Measurements from ENCODE around the gene SPOCK2. TPM values are rescaled to one million over a fixed set of nuclear protein-coding genes. Genes with fewer than 3 reads are reported as not detected.

The SPOCK2 gene
- polyA plus RNA-seq, 1 experiment = 0.02 TPM

- no peak overlapping the region for H3K4me3 ChIP-seq (ENCODE audit: low read depth, low read length)
- ChIA-PET POLR2A (no interaction called here), CTCF (no interaction called here)
- DNase-seq (ENCODE audit: low read depth, low spot score) = no peak
- H3K27me3 ChIP-seq (ENCODE audit: control insufficient read depth, insufficient read depth, low read length) = peaks cover 18% of the 10 kb centered on the region
- peaks cover 7% of the 10 kb centered on the region; the same call in 1 of the 2 replicates for H3K9me3 ChIP-seq (ENCODE audit: control insufficient read depth, insufficient read depth, low read length)
- no peak overlapping the region for H3K27ac ChIP-seq (ENCODE audit: low read depth, low read length)
- TF ChIP-seq CTCF (IDR thresholded peaks at IDR 0.05; ENCODE audit: low read depth, low read length) = no peak
Observed at GRCh38 chr10:72027498-72027897, 60.9 kb downstream of the SPOCK2 start.

- POLR2A ChIA-PET = interaction anchor here (1.5 kb wide), 1 partner anchor 130 kb away, joined by 3 read pairs; no protein-coding TSS in a partner anchor
- H3K4me3 ChIP-seq (ENCODE audit: low read depth, low read length) = no peak overlapping the region
- DNase-seq (ENCODE audit: low read depth, low spot score) = no peak
- no peak for TF ChIP-seq CTCF (IDR thresholded peaks at IDR 0.05; ENCODE audit: low read depth, low read length)
- H3K9me3 ChIP-seq (ENCODE audit: control insufficient read depth, insufficient read depth, low read length) = peaks cover 7% of the 10 kb centered on the region; the same call in 1 of the 2 replicates
- CTCF ChIA-PET = interaction anchor here (1.1 to 2.2 kb wide), 3 partner anchors 22 to 130 kb away, joined by 3 to 7 read pairs (median 5); no protein-coding TSS in a partner anchor
- H3K27me3 ChIP-seq (ENCODE audit: control insufficient read depth, insufficient read depth, low read length) = peaks cover 12% of the 10 kb centered on the region
- H3K27ac ChIP-seq (ENCODE audit: low read depth, low read length) = peak overlapping the region; percentile 21
Observed at GRCh38 chr10:72026278-72027111, 61.9 kb downstream of the SPOCK2 start.

- no peak for TF ChIP-seq CTCF (IDR thresholded peaks at IDR 0.05; ENCODE audit: low read depth, low read length)
- Histone ChIP-seq H3K9me3 (ENCODE audit: control insufficient read depth, insufficient read depth, low read length) (peaks cover 7% of the 10 kb centered on the region; the same call in 1 of the 2 replicates), H3K27ac (ENCODE audit: low read depth, low read length) (no peak overlapping the region), H3K4me3 (ENCODE audit: low read depth, low read length) (no peak overlapping the region), H3K27me3 (ENCODE audit: control insufficient read depth, insufficient read depth, low read length) (peaks cover 12% of the 10 kb centered on the region)
- DNase-seq (ENCODE audit: low read depth, low spot score) = no peak
- ChIA-PET CTCF (interaction anchor here (1.1 to 2.2 kb wide), 3 partner anchors 23 to 130 kb away, joined by 3 to 7 read pairs (median 5); no protein-coding TSS in a partner anchor), POLR2A (interaction anchor here (1.5 kb wide), 1 partner anchor 129 kb away, joined by 3 read pairs; no protein-coding TSS in a partner anchor)
Observed at GRCh38 chr10:72025832-72026231, 62.5 kb downstream of the SPOCK2 start.

- no peak for DNase-seq (ENCODE audit: low read depth, low spot score)
- ChIA-PET POLR2A (interaction anchor here (1.5 kb wide), 1 partner anchor 129 kb away, joined by 3 read pairs; no protein-coding TSS in a partner anchor), CTCF (interaction anchor here (1.1 to 2.2 kb wide), 3 partner anchors 23 to 129 kb away, joined by 3 to 7 read pairs (median 5); no protein-coding TSS in a partner anchor)
- no peak overlapping the region for H3K27ac ChIP-seq (ENCODE audit: low read depth, low read length)
- H3K9me3 ChIP-seq (ENCODE audit: control insufficient read depth, insufficient read depth, low read length) = peaks cover 7% of the 10 kb centered on the region; the same call in 1 of the 2 replicates
- TF ChIP-seq CTCF (IDR thresholded peaks at IDR 0.05; ENCODE audit: low read depth, low read length) = no peak
- no peak overlapping the region for H3K4me3 ChIP-seq (ENCODE audit: low read depth, low read length)
- peaks cover 8% of the 10 kb centered on the region for H3K27me3 ChIP-seq (ENCODE audit: control insufficient read depth, insufficient read depth, low read length)
Observed at GRCh38 chr10:72025400-72025799, 63.0 kb downstream of the SPOCK2 start.

GRCh38 chr10:72024596-72024995, 63.8 kb downstream of the SPOCK2 start:
- ChIA-PET CTCF (interaction anchor here (1.9 kb wide), 1 partner anchor 24 kb away, joined by 11 read pairs; no protein-coding TSS in a partner anchor), POLR2A (no interaction called here)
- H3K27ac ChIP-seq (ENCODE audit: low read depth, low read length) = no peak overlapping the region
- H3K9me3 ChIP-seq (ENCODE audit: control insufficient read depth, insufficient read depth, low read length) = peaks cover 7% of the 10 kb centered on the region; the same call in 1 of the 2 replicates
- H3K4me3 ChIP-seq (ENCODE audit: low read depth, low read length) = no peak overlapping the region
- no peak for DNase-seq (ENCODE audit: low read depth, low spot score)
- peaks cover 8% of the 10 kb centered on the region for H3K27me3 ChIP-seq (ENCODE audit: control insufficient read depth, insufficient read depth, low read length)
- no peak for TF ChIP-seq CTCF (IDR thresholded peaks at IDR 0.05; ENCODE audit: low read depth, low read length)

Measured in AG04450 (cell line).